Embryonic facial prominence (tissue), 1 donor: ENCODE results near the gene RGS3.

Experiments used
- DNase-seq: peaks from one replicate; pipeline ENCODE4 v3.0.0-alpha.2; 2016; ENCODE audit errors: extremely low spot score

The RGS3 gene

DNA sequence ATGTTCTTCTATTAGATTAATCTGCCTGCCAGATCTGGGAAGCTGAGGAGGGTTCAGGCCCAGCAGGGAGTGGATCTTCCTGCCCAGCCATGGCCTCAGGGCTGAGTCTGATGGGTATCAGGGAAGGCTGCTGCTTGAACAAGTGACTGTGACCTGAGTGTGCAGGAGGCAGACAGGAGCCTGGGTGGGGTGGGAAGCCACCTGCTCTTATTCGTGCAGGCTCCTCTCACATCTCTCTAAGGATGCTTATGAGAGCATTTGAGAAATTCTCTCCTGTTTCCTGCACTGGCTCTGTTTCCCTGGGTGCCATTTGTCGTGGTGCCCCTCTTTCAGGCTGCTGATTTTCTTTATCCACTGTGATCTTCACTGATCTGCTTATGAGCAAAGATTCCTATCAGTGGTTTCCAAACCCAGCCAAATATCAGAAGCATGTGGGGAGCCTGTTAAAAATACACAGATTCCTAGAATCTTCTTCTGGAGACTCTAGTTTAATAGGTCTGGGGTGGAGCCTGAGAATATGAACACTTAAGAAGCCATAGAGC, 2.1 kb downstream of the RGS3 start:
- no peak for DNase-seq

DNA sequence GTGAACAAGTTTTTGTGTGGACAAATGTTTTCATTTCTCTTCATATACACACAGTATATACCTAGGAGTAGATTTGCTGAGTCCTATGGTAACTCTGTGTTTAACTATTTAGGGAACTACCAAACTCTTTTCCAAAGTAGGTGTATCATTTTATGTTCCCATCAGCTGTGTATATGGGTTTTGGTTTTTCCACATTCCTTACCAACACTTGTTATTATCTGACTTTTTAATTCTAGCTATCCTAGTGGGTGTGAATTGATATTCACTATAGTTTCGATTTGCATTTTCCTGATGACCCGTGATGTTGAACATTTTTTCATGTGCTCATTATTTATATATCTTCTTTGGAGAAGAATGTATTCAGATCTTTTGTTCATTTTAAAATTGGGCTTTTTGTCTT, 3.7 kb downstream of the RGS3 start:
- DNase-seq, result no peak

DNA sequence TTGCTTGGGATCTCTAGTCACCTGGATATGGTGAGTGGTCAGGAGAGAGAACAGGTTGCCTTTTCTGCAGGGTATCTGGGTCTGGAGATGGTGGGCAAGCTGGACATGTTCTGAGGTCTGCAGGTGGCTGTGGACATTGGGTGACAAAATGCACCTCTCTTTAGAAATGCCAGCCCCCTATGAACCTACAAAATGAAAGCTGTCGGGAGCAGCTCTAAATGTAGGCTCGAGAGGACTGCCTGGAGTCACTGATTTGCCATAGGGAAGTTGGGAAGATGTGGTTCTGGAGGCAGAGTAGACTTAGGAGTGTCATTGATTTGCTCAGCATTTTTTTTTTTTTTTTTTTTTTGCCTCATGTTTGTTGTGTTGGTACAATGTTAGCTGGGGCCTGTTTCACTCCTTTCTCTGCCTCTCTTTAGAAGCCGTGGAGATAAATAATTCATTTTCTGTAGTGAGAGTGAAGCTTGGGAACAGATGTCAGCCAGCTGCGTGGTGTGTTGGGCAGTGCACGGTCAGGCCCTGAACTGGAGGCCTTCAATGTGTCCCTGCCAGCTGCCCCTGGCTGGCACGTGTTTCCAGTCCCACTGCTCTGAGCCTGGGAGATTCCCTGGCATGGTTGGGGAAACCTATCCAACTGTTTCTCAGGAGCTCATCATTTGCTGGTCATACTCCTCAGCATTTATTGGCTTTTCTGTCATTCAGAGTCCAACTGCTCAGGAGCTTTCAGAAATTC, 5.4 kb downstream of the RGS3 start:
- DNase-seq, result no peak

DNA sequence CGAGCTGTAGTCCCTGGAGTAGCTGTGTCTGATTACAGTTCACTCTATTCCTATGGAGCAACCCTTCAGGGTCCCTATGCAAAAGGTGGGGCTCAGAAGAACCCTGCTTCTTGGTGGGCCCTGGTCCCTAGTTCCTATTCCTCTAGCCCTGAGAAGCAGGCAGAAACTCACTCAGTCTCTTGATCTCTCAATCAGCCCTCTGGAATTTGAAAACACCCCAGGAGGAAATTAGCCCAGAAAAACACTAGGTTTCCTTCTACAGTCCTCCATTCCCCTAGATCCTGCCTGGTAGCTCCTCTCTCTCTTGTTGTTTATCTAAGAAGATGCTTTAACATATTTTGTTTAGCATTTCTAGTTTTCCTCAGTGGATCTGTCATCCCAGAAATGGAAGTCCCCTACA, 7.6 kb downstream of the RGS3 start:
- no peak for DNase-seq

DNA sequence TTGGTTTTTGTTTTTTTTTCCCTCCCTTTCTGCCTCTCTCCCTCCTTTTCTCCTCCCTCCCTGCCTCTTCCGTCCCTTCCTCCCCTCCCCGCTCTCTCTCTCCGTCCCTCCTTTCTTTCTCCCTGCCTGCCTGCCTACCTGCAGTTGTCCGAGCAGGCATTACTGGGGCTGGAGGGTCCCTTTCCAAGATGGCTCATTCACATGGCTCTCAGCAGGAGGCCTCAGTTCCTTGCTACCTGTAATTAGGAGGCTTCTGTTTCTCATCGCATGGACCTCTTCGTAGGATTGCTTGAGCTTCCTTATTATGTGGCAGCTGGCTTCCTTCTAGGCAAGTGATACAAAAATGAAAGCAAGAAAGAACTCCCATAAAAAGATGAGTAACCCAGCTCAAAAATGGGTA, 8.0 kb downstream of the RGS3 start:
- DNase-seq, result no peak

DNA sequence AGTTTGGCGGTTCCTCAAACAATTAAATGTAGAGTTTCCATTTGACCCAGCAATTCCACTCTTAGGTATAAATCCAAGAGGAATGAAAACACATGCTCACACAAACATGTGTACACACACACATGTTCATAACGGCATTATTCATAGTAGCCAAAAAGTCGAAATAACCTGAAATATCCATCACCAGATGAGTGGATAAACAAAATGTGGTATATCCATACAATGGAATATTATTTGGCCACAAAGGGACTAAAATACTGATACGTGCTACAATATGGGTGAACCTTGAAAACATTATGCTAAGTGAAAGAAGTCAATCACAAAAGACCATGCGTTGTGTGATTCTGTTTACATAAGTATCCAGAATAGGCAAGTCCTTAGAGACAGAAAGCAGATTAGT, 8.7 kb downstream of the RGS3 start:
- DNase-seq, result no peak

DNA sequence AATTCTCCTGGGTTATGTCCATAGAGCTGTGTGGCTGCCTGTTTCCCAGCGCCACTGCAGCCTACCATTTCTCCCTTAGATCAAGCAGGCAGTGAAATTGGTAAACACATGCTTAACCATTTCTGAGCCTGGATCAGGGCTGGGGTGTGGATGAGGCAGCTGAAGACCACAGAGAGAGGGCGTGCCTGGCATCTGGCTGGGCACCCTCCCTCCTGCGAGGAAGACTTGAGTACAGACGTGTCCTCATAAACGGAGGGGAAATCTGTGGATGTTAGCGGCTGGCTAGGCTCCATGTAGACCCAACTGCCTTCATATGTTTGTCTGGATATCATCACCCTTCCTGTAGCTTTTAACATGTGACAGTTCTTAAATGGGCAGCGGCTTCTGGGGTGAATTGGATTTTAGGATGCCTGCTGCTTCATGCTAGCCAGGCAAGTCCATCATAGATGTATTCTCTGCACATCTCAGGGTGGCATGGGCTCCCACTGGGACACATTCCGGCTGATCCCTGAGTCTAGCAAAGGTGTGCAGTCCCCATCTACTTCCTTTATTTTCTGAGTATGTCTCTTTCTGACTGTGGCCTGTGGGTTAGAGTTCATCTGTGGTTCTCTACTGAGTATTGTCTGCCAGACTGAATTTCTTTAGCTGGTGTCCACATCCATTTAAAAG, 11.0 kb downstream of the RGS3 start:
- no peak for DNase-seq

DNA sequence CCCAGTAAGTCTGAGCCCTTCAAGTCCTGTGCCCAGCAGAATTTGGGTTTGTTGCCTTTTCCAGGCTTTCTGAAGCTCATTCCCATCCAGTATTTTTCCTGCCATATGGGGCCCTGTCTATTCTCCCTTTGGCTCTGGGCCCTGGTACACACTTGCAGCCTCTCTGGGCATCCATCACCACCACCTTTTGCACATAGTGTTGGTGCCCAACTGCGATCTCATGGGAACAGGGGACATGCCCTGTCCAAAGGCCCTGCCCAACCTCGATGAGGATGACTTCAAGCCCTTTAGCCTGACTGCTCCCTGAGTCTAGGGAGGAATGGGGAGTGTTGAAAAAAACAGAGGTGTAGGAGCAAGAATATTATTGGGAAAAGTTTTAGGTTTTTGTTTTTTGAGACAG, 11.5 kb downstream of the RGS3 start:
- no peak for DNase-seq

DNA sequence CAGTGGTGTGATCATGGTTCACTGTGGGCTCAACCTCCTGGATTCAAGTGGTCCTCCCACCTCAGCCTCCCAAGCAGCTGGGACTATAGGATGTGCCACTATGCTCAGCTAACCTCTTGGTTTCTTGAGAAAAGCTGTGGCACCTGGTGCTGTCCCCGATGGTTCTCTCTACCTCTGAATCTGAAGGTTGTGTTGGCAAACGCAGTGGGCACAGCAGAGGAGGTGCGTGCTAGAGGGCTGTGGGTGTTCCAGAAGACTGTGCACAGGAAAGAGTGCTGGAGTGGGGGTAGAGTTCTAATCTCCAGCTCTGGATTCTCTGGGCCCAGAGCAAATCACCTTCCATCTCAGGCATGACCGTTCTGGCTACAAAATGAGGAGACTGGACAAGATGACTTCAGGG, 12.5 kb downstream of the RGS3 start:
- DNase-seq, result no peak

DNA sequence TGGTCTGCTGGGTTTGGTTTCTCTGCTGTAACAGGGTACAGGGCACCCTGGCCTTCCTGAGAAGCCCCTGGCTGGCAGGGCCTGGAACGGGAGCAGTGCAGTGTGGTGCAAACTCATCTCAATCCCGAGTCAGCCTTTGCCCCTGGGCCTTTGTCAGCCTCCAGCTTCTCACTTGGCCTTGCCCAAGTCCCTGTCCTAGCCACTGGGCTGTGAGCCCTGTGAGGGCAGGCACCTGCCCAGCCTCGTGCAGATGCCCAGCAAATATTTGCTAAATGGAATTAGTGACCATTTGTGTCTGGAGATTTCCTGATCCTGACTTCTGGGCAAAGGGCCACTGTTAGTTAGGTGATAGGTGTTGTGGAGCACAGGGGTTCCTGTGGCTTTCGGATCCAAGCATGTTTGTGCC, 13.0 kb downstream of the RGS3 start:
- DNase-seq, result no peak

DNA sequence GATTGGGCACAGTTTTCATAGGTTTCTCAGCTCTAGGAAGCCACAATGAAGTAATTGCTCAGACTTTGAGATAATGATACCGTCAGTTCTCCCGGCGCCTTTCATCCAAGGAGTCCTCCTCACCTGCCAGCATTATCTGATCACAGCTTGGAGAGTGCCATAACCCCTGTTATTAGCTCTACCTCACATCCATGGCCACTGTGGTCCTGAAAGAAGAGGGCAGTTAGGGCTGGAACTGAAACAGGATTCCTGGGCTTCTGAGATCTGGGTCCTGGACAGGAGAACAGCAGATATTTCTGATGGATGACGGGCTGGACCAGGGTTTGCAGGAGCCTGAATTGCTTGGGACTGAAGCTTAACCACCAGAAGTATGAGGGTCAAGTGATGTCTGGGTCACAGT, 13.5 kb downstream of the RGS3 start:
- DNase-seq, result no peak

DNA sequence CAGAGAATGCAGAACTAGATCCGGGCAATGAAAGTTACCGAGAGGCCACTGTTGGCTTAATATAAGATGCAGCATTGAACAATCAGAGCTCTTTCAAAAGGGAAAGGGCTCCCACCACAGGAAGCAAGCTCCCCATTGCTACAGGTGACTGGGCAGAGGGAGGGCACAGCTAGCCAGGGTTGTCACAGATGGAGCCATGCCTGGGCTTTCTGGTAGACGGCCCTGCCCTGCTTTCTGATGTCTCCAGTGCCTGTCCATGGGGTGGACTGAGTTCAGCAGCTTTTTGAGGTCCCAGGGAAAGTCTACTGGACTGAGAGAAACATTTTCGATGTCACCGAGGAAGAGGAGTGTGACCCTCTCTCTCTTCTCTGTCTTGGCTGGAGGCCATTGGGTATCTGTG, 14.1 kb downstream of the RGS3 start:
- DNase-seq, result no peak

DNA sequence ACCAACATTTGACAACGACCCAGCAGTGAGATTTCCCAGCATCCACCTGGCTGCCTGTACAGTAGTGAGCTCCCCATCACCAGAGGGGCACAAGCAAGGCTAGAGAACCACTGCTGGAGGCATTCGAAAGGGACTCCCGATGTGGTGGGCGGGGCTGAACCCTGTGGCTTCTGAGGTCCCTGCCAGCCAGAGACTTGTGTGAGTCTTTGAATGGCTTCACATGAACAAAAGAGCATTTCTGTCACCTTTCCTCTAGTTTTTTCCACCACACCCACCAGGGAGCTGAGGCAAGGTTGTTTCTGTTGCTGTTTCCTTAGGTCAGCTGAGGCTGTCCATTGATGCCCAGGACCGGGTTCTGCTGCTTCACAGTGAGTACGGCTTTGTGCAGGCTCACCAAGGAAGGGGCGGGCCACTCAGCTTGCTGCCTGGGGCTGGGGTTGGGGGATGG, 15.7 kb downstream of the RGS3 start:
- no peak for DNase-seq

DNA sequence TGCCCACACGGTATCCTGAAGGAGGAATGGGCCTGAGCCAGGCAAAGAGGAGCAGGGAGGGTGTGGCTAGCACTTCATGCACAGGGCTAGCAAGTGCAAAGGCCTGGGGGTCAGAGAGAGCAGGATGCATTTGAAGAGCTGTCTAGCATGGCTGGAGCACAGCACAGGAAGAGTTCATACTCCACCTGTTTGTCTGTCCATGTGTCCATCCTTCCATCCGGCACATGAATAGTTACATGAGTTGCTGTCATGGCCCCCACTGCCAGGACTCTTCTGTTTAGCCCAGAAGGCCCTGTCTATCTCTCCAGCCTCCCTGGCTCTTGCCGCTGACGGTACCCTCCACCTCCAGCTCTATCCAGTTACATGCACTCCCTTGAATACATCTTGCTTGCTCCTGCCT, 17.1 kb downstream of the RGS3 start:
- DNase-seq, result no peak

DNA sequence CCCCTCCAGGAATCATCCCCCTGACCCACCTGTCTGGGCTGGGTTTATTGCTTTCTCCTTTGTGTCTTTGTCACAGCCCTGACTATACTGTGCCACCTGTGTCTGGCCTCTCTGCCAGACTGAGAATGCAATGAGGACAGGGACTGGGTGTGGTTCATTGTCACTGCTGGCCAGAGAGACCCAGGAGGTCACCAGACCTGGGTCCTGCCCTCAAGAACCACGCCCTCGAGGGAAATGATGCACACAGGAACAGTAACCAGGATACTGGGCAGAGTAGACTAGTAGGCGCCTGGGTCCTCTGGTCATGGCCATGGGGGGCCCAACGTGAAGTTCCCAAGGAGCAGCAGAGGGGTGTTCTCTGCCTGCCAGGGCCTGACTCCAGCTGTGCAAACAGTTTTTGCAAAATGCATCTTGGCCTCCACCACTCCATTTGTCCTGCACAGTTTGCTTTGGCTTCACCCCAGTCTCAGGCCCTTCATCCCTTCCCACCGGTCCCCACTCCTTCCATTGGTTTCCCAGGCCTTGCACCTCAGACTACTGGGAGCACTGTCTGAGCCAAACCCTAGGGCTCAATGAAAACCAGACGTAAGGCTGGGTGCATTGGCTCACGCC, 17.8 kb downstream of the RGS3 start:
- DNase-seq, result no peak

DNA sequence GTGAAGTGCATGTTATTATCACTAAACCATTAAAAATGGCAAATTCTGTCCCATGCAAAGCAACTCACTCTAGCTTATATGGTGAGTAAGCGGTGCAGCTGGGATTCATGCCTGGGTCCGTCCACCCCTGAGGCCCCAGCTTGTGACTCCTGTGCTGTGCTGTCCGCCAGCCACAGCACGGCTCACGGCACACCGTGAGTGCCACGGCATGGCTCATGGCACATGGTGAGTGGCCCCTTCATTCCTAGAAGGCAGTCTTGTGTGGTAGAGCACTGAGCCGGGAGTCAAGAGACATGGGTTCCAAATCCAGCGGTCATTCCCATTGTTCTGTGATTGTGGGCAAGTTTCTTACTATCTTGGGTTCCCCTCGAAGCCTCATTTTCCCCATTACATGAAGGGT, 18.8 kb downstream of the RGS3 start:
- DNase-seq, result no peak

DNA sequence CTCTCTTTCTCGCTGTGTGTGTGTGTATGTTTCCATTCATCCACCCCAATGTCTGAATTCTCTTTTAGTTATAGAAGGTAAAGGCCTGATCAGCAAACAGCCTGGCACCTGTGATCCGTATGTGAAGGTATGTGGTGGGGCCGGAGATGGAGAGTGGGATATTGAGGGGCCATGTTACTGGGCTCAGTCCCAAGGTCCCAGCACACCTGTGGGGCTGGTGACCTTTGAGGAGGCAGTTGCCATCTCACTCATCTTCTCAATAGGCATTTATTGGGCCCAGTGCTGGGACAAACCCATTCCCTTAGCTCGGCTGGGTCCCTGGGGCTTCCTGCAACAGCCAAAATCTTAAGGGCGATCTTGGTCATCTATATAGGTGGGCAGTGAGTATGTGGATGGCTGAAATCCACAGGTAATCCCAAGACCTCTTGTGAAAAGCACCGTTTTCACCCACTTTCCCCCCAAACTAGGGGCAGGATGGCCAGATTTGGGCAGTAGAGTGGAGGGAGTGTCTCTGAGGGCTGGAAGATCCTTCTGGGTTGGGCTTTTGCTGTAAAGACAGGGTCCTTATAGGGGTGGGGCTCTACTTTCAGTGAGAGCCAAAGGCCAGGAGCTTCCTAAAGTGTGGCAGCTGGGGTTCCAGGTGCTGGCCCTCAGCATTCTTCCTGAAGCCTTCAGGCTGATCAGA, 19.6 kb downstream of the RGS3 start:
- no peak for DNase-seq

DNA sequence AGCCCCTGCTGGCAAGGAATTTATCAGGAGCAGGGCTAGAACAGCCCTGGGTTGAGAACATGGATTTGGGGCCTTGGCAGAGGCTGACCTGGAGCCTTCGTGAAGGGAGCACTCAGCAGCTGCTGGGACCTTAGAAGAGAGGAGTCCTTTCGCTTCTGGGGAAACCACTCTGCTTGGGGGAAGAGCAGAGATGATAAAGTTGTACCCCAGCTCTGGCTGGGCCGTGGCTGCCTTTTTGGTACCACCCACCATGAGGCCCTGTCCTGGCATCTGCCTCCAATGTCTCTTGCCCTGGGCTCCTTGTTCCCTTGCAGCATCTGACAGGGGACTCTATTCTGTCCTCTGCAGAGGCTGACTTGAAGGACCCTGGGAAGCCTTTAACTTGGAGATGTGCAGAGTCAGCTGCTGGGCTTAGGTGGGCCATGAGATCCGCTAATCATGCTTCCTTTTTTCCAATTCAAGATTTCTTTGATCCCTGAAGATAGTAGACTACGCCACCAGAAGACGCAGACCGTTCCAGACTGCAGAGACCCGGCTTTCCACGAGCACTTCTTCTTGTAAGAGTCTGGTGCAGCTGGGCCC, 20.2 kb downstream of the RGS3 start:
- no peak for DNase-seq

DNA sequence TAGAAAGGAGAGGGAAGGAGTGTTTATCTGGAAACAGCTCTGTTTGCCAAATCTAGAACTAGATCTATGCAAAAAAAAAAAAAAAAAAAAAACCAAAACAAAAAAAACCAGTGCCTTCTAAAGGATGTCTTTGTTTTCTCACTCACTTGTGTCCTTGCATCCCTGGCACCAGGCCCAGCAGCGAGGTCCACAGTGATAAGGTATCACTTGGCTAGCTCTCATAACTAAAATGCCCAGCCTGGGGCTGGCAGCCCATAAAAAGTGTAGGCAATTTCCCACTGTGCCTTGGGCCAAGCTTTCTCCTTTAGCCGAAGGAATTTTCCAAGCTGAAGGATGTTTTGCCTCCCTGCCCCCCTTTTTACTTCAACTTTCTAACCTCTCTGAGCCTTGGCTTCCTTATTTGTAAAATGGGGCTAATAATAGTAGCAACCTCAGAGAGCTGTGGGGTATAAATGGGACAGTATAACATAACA, 20.8 kb downstream of the RGS3 start:
- no peak for DNase-seq

DNA sequence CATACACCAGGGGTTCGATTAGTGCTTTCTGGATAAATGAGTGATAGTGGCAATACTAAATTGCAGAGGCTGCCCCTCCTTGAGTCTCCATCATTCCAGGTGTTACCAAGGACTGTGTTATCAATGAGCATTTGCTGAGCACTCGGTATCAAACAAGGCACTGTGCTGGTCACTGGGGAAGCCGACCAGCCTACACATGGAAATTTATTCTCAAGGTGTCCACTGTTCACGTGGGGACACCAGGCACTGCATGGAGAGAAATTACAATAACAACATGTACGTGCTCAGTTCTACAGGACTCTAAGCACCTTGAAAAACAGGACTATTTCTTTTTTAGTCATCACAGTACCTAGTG, 22.2 kb downstream of the RGS3 start:
- DNase-seq, result no peak

DNA sequence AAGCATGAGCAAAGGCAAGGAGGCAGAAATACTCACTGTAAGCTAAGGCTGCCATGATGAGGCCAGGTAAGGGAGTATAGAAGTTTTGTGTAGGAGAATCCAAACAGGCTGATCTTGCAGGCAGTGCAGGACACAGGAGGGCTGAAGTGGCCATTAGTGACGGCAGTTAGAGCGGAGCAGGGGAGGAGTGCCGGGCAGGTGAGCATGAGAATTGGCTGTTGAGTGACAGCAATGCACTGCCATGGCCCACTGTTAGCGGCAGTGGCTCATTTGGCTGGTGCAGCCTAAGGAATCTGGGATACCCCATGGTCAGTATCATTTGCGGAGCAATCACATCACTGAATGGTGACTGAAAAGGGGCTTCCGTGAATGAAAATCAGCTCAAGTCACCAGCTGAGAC, 22.8 kb downstream of the RGS3 start:
- DNase-seq, result no peak

DNA sequence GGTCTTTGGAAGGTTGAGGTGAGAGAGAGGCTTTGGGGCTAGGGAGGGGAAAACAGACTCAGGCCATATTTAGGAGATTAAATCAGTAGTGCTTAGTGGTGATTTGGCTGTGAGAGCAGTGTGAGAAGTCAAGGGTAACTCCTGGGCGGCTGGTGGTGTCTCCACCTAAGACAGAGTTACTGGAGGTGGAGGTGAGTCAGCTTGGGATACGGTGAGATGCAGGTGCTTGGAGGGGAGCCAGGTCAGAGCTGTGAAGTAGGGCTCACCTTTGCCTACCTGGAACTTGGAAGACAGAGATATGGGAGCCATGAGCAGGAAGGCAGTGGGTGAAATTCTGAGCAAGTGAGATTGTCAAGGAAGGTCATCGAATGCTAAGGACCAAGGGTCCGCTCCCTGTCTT, 24.5 kb downstream of the RGS3 start:
- no peak for DNase-seq
